ENCODE results near the gene ATP2C2.

GRCh38 chr16:84505249-84506187 lies 137.2 kb downstream of the ATP2C2 start:
- TF ChIP-seq POLR2A (IDR thresholded peaks at IDR 0.05) (no peak), CTCF (IDR thresholded peaks at IDR 0.05) (no peak)

Measured in esophagus squamous epithelium (tissue), 4 donors.